Fibroblast of lung (primary cell): Measurements from ENCODE around the gene DHH.

Source experiments
- EZH2 ChIP-seq: IDR thresholded peaks from 2 replicates; pipeline ENCODE4 v1.5.1; 2012; ENCODE audit warnings: low read length, control low read depth, mild to moderate bottlenecking; ENCODE audit errors: missing control alignments
- TF ChIP-seq, protein P1 (sequence below), 2 donors: IDR thresholded peaks in 1 of 2; conservative IDR thresholded peaks in 1 of 2; 1 replicate in 1 of 2; 2 replicates in 1 of 2; pipeline ENCODE4 v1.5.1; 2011 to 2012; ENCODE audit warnings: low read length in 2 of 2, control low read depth in 1 of 2, inconsistent platforms in 1 of 2, low read depth in 1 of 2, mild to moderate bottlenecking in 1 of 2

DNA sequence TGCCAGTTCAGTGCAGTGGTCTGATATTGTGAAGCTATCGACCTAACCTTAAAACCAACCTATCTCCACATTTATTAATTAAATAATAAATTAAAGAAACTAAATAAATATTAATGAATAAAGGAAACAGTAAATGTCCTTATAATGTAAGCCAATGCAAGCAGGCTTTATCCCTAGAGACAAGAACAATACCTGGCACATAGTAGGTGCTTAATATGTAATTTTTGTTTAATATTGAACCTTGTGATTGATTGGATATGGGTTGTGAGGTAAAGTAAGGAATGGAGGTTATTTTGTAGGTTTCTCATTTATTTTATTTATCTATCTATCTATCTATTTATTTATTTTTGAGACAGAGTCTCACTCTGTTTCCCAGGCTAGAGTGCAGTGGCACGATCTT, 44.4 kb upstream of the DHH start:
- TF ChIP-seq, protein P1, sequence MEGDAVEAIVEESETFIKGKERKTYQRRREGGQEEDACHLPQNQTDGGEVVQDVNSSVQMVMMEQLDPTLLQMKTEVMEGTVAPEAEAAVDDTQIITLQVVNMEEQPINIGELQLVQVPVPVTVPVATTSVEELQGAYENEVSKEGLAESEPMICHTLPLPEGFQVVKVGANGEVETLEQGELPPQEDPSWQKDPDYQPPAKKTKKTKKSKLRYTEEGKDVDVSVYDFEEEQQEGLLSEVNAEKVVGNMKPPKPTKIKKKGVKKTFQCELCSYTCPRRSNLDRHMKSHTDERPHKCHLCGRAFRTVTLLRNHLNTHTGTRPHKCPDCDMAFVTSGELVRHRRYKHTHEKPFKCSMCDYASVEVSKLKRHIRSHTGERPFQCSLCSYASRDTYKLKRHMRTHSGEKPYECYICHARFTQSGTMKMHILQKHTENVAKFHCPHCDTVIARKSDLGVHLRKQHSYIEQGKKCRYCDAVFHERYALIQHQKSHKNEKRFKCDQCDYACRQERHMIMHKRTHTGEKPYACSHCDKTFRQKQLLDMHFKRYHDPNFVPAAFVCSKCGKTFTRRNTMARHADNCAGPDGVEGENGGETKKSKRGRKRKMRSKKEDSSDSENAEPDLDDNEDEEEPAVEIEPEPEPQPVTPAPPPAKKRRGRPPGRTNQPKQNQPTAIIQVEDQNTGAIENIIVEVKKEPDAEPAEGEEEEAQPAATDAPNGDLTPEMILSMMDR (conservative IDR thresholded peaks at IDR 0.05 in 1 of 2, IDR thresholded peaks at IDR 0.05 in 1 of 2; ENCODE audit: low read depth in 1 of 2, low read length in 2 of 2), result no peak
- TF ChIP-seq EZH2, result no peak
